ENCODE measurements around the gene PHTF1.
"Not testable (repeated sequence)": the region's sequence is repeated elsewhere in the genome, so short reads cannot be mapped to it uniquely, and the experiment has no call there.

The PHTF1 gene

DNA sequence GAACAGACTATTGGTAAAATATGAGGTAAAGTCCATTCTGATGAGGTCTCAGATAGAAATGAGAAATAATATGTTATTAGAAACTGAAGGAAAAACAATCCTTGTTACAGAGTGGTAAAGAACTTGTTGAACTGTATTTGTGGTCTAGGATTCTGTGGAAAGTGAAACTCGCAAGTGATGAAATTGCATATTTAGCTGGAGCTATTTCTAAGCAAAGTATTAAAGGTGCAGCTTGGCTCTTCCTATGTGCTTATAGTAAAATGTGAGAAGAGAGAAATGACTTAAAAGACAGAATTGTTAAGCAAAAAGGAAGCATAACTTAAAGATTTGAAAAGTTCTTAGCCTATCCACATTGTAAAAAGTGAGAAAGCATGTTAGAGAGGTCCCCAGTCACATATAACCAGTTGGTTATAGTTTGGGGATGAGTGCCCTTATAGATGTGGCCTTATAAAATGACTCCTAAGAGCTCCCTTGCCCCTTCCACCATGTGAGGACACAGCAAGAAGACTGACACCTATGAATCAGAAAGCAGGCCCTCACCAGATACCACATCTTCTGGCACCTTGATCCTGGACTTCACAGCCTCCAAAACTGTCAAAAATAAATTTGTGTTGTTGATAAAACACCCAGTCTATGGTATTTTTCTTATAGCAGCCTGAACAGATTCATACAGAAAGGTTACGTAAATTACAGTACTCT, 24.8 kb downstream of the PHTF1 start:
- H3K4me1 ChIP-seq (ENCODE audit: control insufficient read depth in 1 of 2, insufficient read depth in 2 of 2, low read length in 2 of 2), result no peaks in the 10 kb centered on the region
- H3K27ac ChIP-seq (ENCODE audit: low read depth, low read length), result no peak overlapping the region
- H3K9ac ChIP-seq (ENCODE audit: low read depth in 1 of 2, low read length in 2 of 2), result no peak overlapping the region
- H3K9me3 ChIP-seq (ENCODE audit: control insufficient read depth in 1 of 2, low read length in 2 of 2), result no peaks in the 10 kb centered on the region
- peaks cover 3 to 6% of the 10 kb centered on the region in 2 donors for H3K36me3 ChIP-seq (ENCODE audit: control insufficient read depth in 1 of 2, insufficient read depth in 2 of 2, low read length in 2 of 2)
- no peaks in the 10 kb centered on the region for H3K27me3 ChIP-seq (ENCODE audit: control insufficient read depth in 1 of 2, insufficient read depth in 2 of 2, low read length in 2 of 2)
- no peak overlapping the region for H3K4me3 ChIP-seq (ENCODE audit: low read depth in 1 of 2, low read length in 2 of 2)

- no peaks in the 10 kb centered on the region for H3K27me3 ChIP-seq (ENCODE audit: control insufficient read depth in 1 of 2, insufficient read depth in 2 of 2, low read length in 2 of 2)
- H3K27ac ChIP-seq (ENCODE audit: low read depth, low read length), result no peak overlapping the region
- H3K4me1 ChIP-seq (ENCODE audit: control insufficient read depth in 1 of 2, insufficient read depth in 2 of 2, low read length in 2 of 2), result no peaks in the 10 kb centered on the region
- no peak overlapping the region for H3K9ac ChIP-seq (ENCODE audit: low read depth in 1 of 2, low read length in 2 of 2)
- H3K9me3 ChIP-seq (ENCODE audit: control insufficient read depth in 1 of 2, low read length in 2 of 2), result no peaks in the 10 kb centered on the region
- H3K4me3 ChIP-seq (ENCODE audit: low read depth in 1 of 2, low read length in 2 of 2), result no peak overlapping the region
- peaks cover 2 to 3% of the 10 kb centered on the region in 2 donors for H3K36me3 ChIP-seq (ENCODE audit: control insufficient read depth in 1 of 2, insufficient read depth in 2 of 2, low read length in 2 of 2)
These were observed 26.5 kb downstream of the PHTF1 start for GRCh38 chr1:113732802-113733201.

- no peaks in the 10 kb centered on the region for H3K27me3 ChIP-seq (ENCODE audit: control insufficient read depth in 1 of 2, insufficient read depth in 2 of 2, low read length in 2 of 2)
- no peak overlapping the region for H3K27ac ChIP-seq (ENCODE audit: low read depth, low read length)
- H3K36me3 ChIP-seq (ENCODE audit: control insufficient read depth in 1 of 2, insufficient read depth in 2 of 2, low read length in 2 of 2), result peaks cover 0 to 9% of the 10 kb centered on the region in 2 donors
- no peak overlapping the region for H3K9ac ChIP-seq (ENCODE audit: low read depth in 1 of 2, low read length in 2 of 2)
- H3K4me1 ChIP-seq (ENCODE audit: control insufficient read depth in 1 of 2, insufficient read depth in 2 of 2, low read length in 2 of 2), result no peaks in the 10 kb centered on the region
- H3K4me3 ChIP-seq (ENCODE audit: low read depth in 1 of 2, low read length in 2 of 2), result no peak overlapping the region
- peaks cover 0 to 2% of the 10 kb centered on the region in 2 donors for H3K9me3 ChIP-seq (ENCODE audit: control insufficient read depth in 1 of 2, low read length in 2 of 2)
These were observed 38.3 kb downstream of the PHTF1 start for GRCh38 chr1:113721010-113721409.

GRCh38 chr1:113718621-113719020, 40.7 kb downstream of the PHTF1 start:
- not testable (repeated sequence) for H3K27ac ChIP-seq (ENCODE audit: low read depth, low read length); H3K9ac ChIP-seq (ENCODE audit: low read depth in 1 of 2, low read length in 2 of 2); H3K4me1 ChIP-seq (ENCODE audit: control insufficient read depth in 1 of 2, insufficient read depth in 2 of 2, low read length in 2 of 2); H3K4me3 ChIP-seq (ENCODE audit: low read depth in 1 of 2, low read length in 2 of 2); H3K9me3 ChIP-seq (ENCODE audit: control insufficient read depth in 1 of 2, low read length in 2 of 2); H3K27me3 ChIP-seq (ENCODE audit: control insufficient read depth in 1 of 2, insufficient read depth in 2 of 2, low read length in 2 of 2); H3K36me3 ChIP-seq (ENCODE audit: control insufficient read depth in 1 of 2, insufficient read depth in 2 of 2, low read length in 2 of 2)

GRCh38 chr1:113717506-113717905, 41.8 kb downstream of the PHTF1 start:
- H3K36me3 ChIP-seq (ENCODE audit: control insufficient read depth in 1 of 2, insufficient read depth in 2 of 2, low read length in 2 of 2); H3K4me3 ChIP-seq (ENCODE audit: low read depth in 1 of 2, low read length in 2 of 2); H3K27ac ChIP-seq (ENCODE audit: low read depth, low read length); H3K27me3 ChIP-seq (ENCODE audit: control insufficient read depth in 1 of 2, insufficient read depth in 2 of 2, low read length in 2 of 2); H3K4me1 ChIP-seq (ENCODE audit: control insufficient read depth in 1 of 2, insufficient read depth in 2 of 2, low read length in 2 of 2); H3K9ac ChIP-seq (ENCODE audit: low read depth in 1 of 2, low read length in 2 of 2); H3K9me3 ChIP-seq (ENCODE audit: control insufficient read depth in 1 of 2, low read length in 2 of 2): not testable (repeated sequence)

DNA sequence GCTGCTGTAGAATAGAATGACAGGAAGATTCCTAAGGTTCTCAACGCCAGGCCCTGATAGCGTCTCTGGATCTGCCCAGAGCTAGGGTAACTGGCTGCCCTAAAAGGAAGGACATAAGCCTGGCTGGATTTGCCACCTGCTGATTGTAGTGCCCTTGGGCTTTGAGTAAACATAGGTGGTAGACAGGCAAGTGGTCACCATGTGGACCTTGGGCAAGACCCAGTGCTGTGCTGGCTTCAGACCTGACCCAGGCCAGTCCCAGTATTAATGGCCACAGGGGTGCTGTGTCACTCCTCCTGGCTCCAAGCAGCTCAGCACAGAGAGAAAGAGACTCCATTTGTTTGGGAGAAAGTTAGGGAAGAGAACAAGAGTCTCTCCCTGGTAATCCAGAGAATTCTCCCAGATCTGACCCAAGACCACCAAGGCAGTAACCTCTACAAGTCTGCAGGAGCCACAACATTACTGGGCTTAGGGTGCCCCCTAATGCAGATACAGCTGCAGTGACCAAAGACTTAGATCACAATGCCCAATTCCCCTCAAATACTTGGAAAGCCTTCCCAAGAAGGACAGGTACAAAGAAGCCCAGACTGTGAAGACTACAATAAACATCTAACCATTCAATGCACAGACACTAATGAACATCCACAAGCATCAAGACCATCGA, 44.5 kb downstream of the PHTF1 start:
- Histone ChIP-seq H3K27ac (ENCODE audit: low read depth, low read length) (no peak overlapping the region), H3K27me3 (ENCODE audit: control insufficient read depth in 1 of 2, insufficient read depth in 2 of 2, low read length in 2 of 2) (no peaks in the 10 kb centered on the region), H3K4me3 (ENCODE audit: low read depth in 1 of 2, low read length in 2 of 2) (no peak overlapping the region), H3K4me1 (ENCODE audit: control insufficient read depth in 1 of 2, insufficient read depth in 2 of 2, low read length in 2 of 2) (no peaks in the 10 kb centered on the region), H3K9me3 (ENCODE audit: control insufficient read depth in 1 of 2, low read length in 2 of 2) (no peaks in the 10 kb centered on the region), H3K9ac (ENCODE audit: low read depth in 1 of 2, low read length in 2 of 2) (no peak overlapping the region), H3K36me3 (ENCODE audit: control insufficient read depth in 1 of 2, insufficient read depth in 2 of 2, low read length in 2 of 2) (peaks cover 0 to 15% of the 10 kb centered on the region in 2 donors)

GRCh38 chr1:113701429-113701828, 57.9 kb downstream of the PHTF1 start:
- no peak overlapping the region for H3K4me3 ChIP-seq (ENCODE audit: low read depth in 1 of 2, low read length in 2 of 2)
- H3K27me3 ChIP-seq (ENCODE audit: control insufficient read depth in 1 of 2, insufficient read depth in 2 of 2, low read length in 2 of 2), result no peaks in the 10 kb centered on the region
- no peaks in the 10 kb centered on the region for H3K9me3 ChIP-seq (ENCODE audit: control insufficient read depth in 1 of 2, low read length in 2 of 2)
- H3K36me3 ChIP-seq (ENCODE audit: control insufficient read depth in 1 of 2, insufficient read depth in 2 of 2, low read length in 2 of 2), result peaks cover 0 to 6% of the 10 kb centered on the region in 2 donors
- no peak overlapping the region for H3K27ac ChIP-seq (ENCODE audit: low read depth, low read length)
- H3K4me1 ChIP-seq (ENCODE audit: control insufficient read depth in 1 of 2, insufficient read depth in 2 of 2, low read length in 2 of 2), result no peaks in the 10 kb centered on the region
- H3K9ac ChIP-seq (ENCODE audit: low read depth in 1 of 2, low read length in 2 of 2), result no peak overlapping the region

DNA sequence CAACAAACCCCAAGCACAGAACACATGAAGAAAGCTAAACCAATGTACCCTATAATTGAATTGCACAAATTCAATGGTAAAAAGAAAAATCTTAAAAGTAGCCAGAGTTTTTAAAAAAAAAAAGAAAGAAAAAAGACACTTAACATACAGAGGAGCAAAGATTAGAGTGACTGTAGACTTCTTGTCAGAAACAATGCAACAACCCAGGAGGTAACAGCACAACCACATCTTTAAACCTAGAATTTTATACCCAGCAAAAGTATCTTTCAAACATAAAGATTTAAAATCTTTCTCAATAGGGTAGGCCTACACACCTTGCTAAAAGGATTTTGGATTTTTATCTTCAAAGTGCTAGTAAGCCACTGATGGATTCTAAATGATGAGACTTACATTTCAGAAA, 64.4 kb downstream of the PHTF1 start:
- Histone ChIP-seq H3K9ac (ENCODE audit: low read depth in 1 of 2, low read length in 2 of 2) (no peak overlapping the region), H3K4me1 (ENCODE audit: control insufficient read depth in 1 of 2, insufficient read depth in 2 of 2, low read length in 2 of 2) (no peaks in the 10 kb centered on the region), H3K36me3 (ENCODE audit: control insufficient read depth in 1 of 2, insufficient read depth in 2 of 2, low read length in 2 of 2) (peaks cover 0 to 8% of the 10 kb centered on the region in 2 donors)

GRCh38 chr1:113692824-113693431, 66.4 kb downstream of the PHTF1 start:
- Histone ChIP-seq H3K36me3 (ENCODE audit: control insufficient read depth in 1 of 2, insufficient read depth in 2 of 2, low read length in 2 of 2) (peaks cover 0 to 5% of the 10 kb centered on the region in 2 donors), H3K9ac (ENCODE audit: low read depth in 1 of 2, low read length in 2 of 2) (no peak overlapping the region), H3K9me3 (ENCODE audit: control insufficient read depth in 1 of 2, low read length in 2 of 2) (peaks cover 3 to 15% of the 10 kb centered on the region in 2 donors), H3K4me3 (ENCODE audit: low read depth in 1 of 2, low read length in 2 of 2) (no peak overlapping the region), H3K27ac (ENCODE audit: low read depth, low read length) (no peak overlapping the region), H3K27me3 (ENCODE audit: control insufficient read depth in 1 of 2, insufficient read depth in 2 of 2, low read length in 2 of 2) (no peaks in the 10 kb centered on the region), H3K4me1 (ENCODE audit: control insufficient read depth in 1 of 2, insufficient read depth in 2 of 2, low read length in 2 of 2) (no peaks in the 10 kb centered on the region)

More for the DNA sequence above, 64.4 kb downstream of the PHTF1 start:
- Histone ChIP-seq H3K4me3 (ENCODE audit: low read depth in 1 of 2, low read length in 2 of 2) (no peak overlapping the region), H3K27ac (ENCODE audit: low read depth, low read length) (no peak overlapping the region), H3K27me3 (ENCODE audit: control insufficient read depth in 1 of 2, insufficient read depth in 2 of 2, low read length in 2 of 2) (no peaks in the 10 kb centered on the region), H3K9me3 (ENCODE audit: control insufficient read depth in 1 of 2, low read length in 2 of 2) (peaks cover 3 to 15% of the 10 kb centered on the region in 2 donors)

GRCh38 chr1:113692342-113692741, 66.9 kb downstream of the PHTF1 start:
- Histone ChIP-seq H3K4me1 (ENCODE audit: control insufficient read depth in 1 of 2, insufficient read depth in 2 of 2, low read length in 2 of 2) (no peaks in the 10 kb centered on the region), H3K4me3 (ENCODE audit: low read depth in 1 of 2, low read length in 2 of 2) (no peak overlapping the region), H3K27ac (ENCODE audit: low read depth, low read length) (no peak overlapping the region), H3K36me3 (ENCODE audit: control insufficient read depth in 1 of 2, insufficient read depth in 2 of 2, low read length in 2 of 2) (peaks cover 0 to 5% of the 10 kb centered on the region in 2 donors), H3K9ac (ENCODE audit: low read depth in 1 of 2, low read length in 2 of 2) (no peak overlapping the region), H3K9me3 (ENCODE audit: control insufficient read depth in 1 of 2, low read length in 2 of 2) (peaks cover 3 to 15% of the 10 kb centered on the region in 2 donors), H3K27me3 (ENCODE audit: control insufficient read depth in 1 of 2, insufficient read depth in 2 of 2, low read length in 2 of 2) (no peaks in the 10 kb centered on the region)
